Gastrocnemius medialis (tissue), 4 donors: Measurements from ENCODE around the gene TXLNG. TPM values are rescaled to one million over a fixed set of nuclear protein-coding genes. Genes with fewer than 3 reads are reported as not detected.

Source experiments
- total RNA-seq, 4 donors: library from RNA; depleted of rRNA; stranded (reverse); fragments of >200 nt; gene quantifications; one replicate each; pipeline versions ENCODE4 v1.1.0 to v1.2.3, GENCODE V29; 2016

TXLNG gene
- total RNA-seq, 4 donors from 2014 or later, result 6.9 to 16.9 (median 9.6) TPM

Other genes with a start within 250 kb of the TXLNG start
- gene S100G, start 136.3 kb upstream of the TXLNG start, total RNA-seq, result not detected
- gene CTPS2, start 73.8 kb upstream of the TXLNG start, total RNA-seq, result 1 to 10 TPM; 2.0 to 3.8 (median 2.8) TPM
- 10 to 100 TPM; 10.6 to 26.4 (median 16.9) TPM for gene SYAP1, start 66.9 kb upstream of the TXLNG start, total RNA-seq
- 100 to 1,000 TPM in 3 of 4 donors, 10 to 100 TPM in 1; 95.0 to 325 (median 151) TPM for gene RBBP7, start 83.9 kb downstream of the TXLNG start, total RNA-seq
- gene REPS2, start 160.2 kb downstream of the TXLNG start, total RNA-seq, result 1 to 10 TPM; 1.8 to 8.8 (median 3.2) TPM